Pancreas (tissue), 10 donors: ENCODE measurements around the gene GPR42. TPM values are rescaled to one million over a fixed set of nuclear protein-coding genes. Genes with fewer than 3 reads are reported as not detected.

ENCODE experiments used
- ATAC-seq, 4 donors: fragments of 200-7000 bp; cut with Tn5 transposase; one replicate each; pipeline versions ENCODE4 v1.8.0 to v1.9.1; 2020; ENCODE audit warnings: mild to moderate bottlenecking in 4 of 4, moderate library complexity in 4 of 4
- DNase-seq, 6 donors: peaks; one replicate each; pipeline ENCODE4 v3.0.0-alpha.2; 2020
- FAIRE-seq: peaks from 2 replicates; lab custom pipeline; 2012; peaks lifted over from hg19 to GRCh38; lab: Jason Lieb, UNC
- H3K27ac ChIP-seq, 4 donors: fragments of 200-600 bp; sonication (generic); 1 replicate in 3 of 4; 2 replicates in 1 of 4; pipeline versions ENCODE4 v1.5.0 to v1.8.0; 2020
- H3K27me3 ChIP-seq, 4 donors: fragments of 200-600 bp; one replicate each; pipeline ENCODE4 v1.8.0; 2021
- H3K36me3 ChIP-seq, 3 donors: fragments of 200-600 bp; sonication (generic) in 1 of 3; one replicate each; pipeline versions ENCODE4 v1.5.0 to v1.8.0; 2020 to 2021
- H3K4me1 ChIP-seq, 3 donors: fragments of 200-600 bp; one replicate each; pipeline ENCODE4 v1.8.0; 2021
- H3K4me3 ChIP-seq, 4 donors: fragments of 200-600 bp; sonication (generic) in 2 of 4; one replicate each; pipeline versions ENCODE4 v1.5.0 to v1.8.0; 2020 to 2021
- H3K9me3 ChIP-seq, 4 donors: fragments of 200-600 bp; one replicate each; pipeline ENCODE4 v1.8.0; 2021
- CTCF ChIP-seq, 4 donors: fragments of 200-600 bp; sonication (generic) in 3 of 4; IDR thresholded peaks; one replicate each; pipeline versions ENCODE4 v1.5.0 to v1.8.0; 2021; ENCODE audit warnings: antibody characterized with exemption in 4 of 4
- WGBS, 2 donors: extraction: QIAGEN DNeasy Blood & Tissue Kit; methylation state at CpG; one replicate each; pipeline ENCODE4 v1.1.7; 2013; 5-methylcytosine and 5-hydroxymethylcytosine counted together
- intact Hi-C, 3 donors: fragments of 100-400 bp; cut with DNase I; formaldehyde crosslinking; loops; one replicate each; pipeline versions ENCODE4 v1.11.1 to v1.14.2; 2022
- polyA plus RNA-seq, 2 donors: library from polyadenylated mRNA; stranded (reverse); fragments of 200-250 nt; gene quantifications; one replicate each; pipeline ENCODE4 v1.2.3, GENCODE V29; 2013
- total RNA-seq, 6 donors: library from RNA; stranded (reverse); fragmentation: NEBNext Ultra II Directional in 4 of 6; extraction: Animal tissue kit (Norgen Biotek cat#: 25700) in 4 of 6; gene quantifications; one replicate each; pipeline versions ENCODE4 v1.2.1 to v1.2.4, GENCODE V29; 2021 to 2023
- donor health status: healthy with polysubstance abuse.
- donor health status: DM: no; HTN: no; CAD: no; lungs with moderate emphysema.
- donor health status: DM: no; HTN: no; CAD: no.
- donor health status: control.
- donor health status: control.
- donor health status: Bipolar disorder and iron deficiency.
- donor health status: DM: yes; HTN: yes; CAD: no.
- donor health status: DM: no; HTN: no; CAD: no.
- donor health status: DM: no; HTN: no; CAD: no.
- donor health status: DM: yes; HTN: yes; CAD: no.

GPR42 gene
- total and polyA plus RNA-seq, 8 donors: 0.12 to 0.52 (median 0.16) TPM; not detected in 5

- Histone ChIP-seq H3K4me3 (no peak overlapping the region), H3K36me3 (no peaks in the 10 kb centered on the region), H3K27me3 (no peaks in the 10 kb centered on the region), H3K9me3 (no peaks in the 10 kb centered on the region), H3K27ac (no peak overlapping the region), H3K4me1 (no peaks in the 10 kb centered on the region)
- no peak for DNase-seq
- intact Hi-C loops: no loop called here
- 85 to 88% methylated on average over 8 of the region's 8 CpGs for WGBS, 2 donors
- TF ChIP-seq CTCF (IDR thresholded peaks at IDR 0.05): no peak
- peak in 2 of 4 donors; percentile 57 to 71 for ATAC-seq
- no peak for FAIRE-seq
These were observed 32.4 kb downstream of the GPR42 start for GRCh38 chr19:35403116-35403760.

GRCh38 chr19:35404879-35405622 is 34.2 kb downstream of the GPR42 start:
- FAIRE-seq (no peak), ATAC-seq (peak in 2 of 4 donors; percentile 46 to 54), DNase-seq (peak in 1 of 6 donors; percentile 51)
- intact Hi-C loops: no loop called here
- H3K36me3 ChIP-seq: no peaks in the 10 kb centered on the region
- no peak overlapping the region for H3K4me3 ChIP-seq
- TF ChIP-seq CTCF (IDR thresholded peaks at IDR 0.05): no peak
- H3K27me3 ChIP-seq: no peaks in the 10 kb centered on the region
- H3K4me1 ChIP-seq: no peaks in the 10 kb centered on the region
- no peaks in the 10 kb centered on the region for H3K9me3 ChIP-seq
- no peak overlapping the region for H3K27ac ChIP-seq
- WGBS, 2 donors: 78 to 87% methylated on average over 11 of the region's 11 CpGs

- Histone ChIP-seq H3K27me3 (no peaks in the 10 kb centered on the region), H3K4me1 (no peaks in the 10 kb centered on the region), H3K27ac (no peak overlapping the region), H3K36me3 (no peaks in the 10 kb centered on the region), H3K9me3 (no peaks in the 10 kb centered on the region), H3K4me3 (no peak overlapping the region)
- WGBS, 2 donors: 82 to 84% methylated on average over 6 of the region's 6 CpGs
- intact Hi-C loops: no loop called here
- TF ChIP-seq CTCF (IDR thresholded peaks at IDR 0.05): no peak
- ATAC-seq (no peak), DNase-seq (no peak), FAIRE-seq (no peak)
These were observed 36.8 kb downstream of the GPR42 start for GRCh38 chr19:35407619-35408018.

- Histone ChIP-seq H3K36me3 (no peaks in the 10 kb centered on the region), H3K9me3 (no peaks in the 10 kb centered on the region), H3K27ac (no peak overlapping the region), H3K27me3 (no peaks in the 10 kb centered on the region), H3K4me3 (no peak overlapping the region), H3K4me1 (no peaks in the 10 kb centered on the region)
- no peak for FAIRE-seq
- no peak for ATAC-seq
- WGBS, 2 donors: 88% methylated on average over 13 of the region's 13 CpGs
- DNase-seq: no peak
- intact Hi-C loops: no loop called here
- TF ChIP-seq CTCF (IDR thresholded peaks at IDR 0.05): no peak
These were observed 37.7 kb downstream of the GPR42 start for GRCh38 chr19:35408284-35409171.
